Activated T-helper 1 cell treated with anti-CD3 and anti-CD28 coated beads, Interleukin-2, amount 50 U/mL, for 16 hours (primary cell): ENCODE data around the gene GLYATL3.

ENCODE experiments used
- DNase-seq, 2 donors: peaks; one replicate each; pipeline ENCODE4 v3.0.0-alpha.2; 2020; ENCODE audit warnings: low read depth in 1 of 2, low spot score in 1 of 2

The GLYATL3 gene

GRCh38 chr6:49543087-49543858 is 43.5 kb downstream of the GLYATL3 start:
- DNase-seq: no peak

GRCh38 chr6:49546331-49546730 is 46.6 kb downstream of the GLYATL3 start:
- no peak for DNase-seq

- no peak for DNase-seq
Measured at GRCh38 chr6:49548613-49549304, 49.0 kb downstream of the GLYATL3 start.

- no peak for DNase-seq
Measured at GRCh38 chr6:49549691-49550491, 50.2 kb downstream of the GLYATL3 start.

GRCh38 chr6:49550492-49551077 is 50.9 kb downstream of the GLYATL3 start, which contains the start of gene C6orf141:
Gene C6orf141 (plus strand): TSS chr6:49550668. CDS start chr6:49550793, 125 bp downstream.
- DNase-seq: no peak

GRCh38 chr6:49551078-49551865 is 51.5 kb downstream of the GLYATL3 start:
- no peak for DNase-seq

- no peak for DNase-seq
Measured at GRCh38 chr6:49551866-49552129, 52.1 kb downstream of the GLYATL3 start.

- DNase-seq: no peak
Measured at GRCh38 chr6:49552596-49552995, 52.9 kb downstream of the GLYATL3 start.

GRCh38 chr6:49553384-49553783 is 53.7 kb downstream of the GLYATL3 start:
- no peak for DNase-seq

- no peak for DNase-seq
Measured at GRCh38 chr6:49555951-49556350, 56.2 kb downstream of the GLYATL3 start.

- no peak for DNase-seq
Measured at GRCh38 chr6:49556429-49556837, 56.7 kb downstream of the GLYATL3 start.

GRCh38 chr6:49557177-49557576 is 57.5 kb downstream of the GLYATL3 start:
- DNase-seq: no peak

GRCh38 chr6:49558238-49558637 is 58.5 kb downstream of the GLYATL3 start:
- DNase-seq: no peak

GRCh38 chr6:49563006-49563886 is 63.5 kb downstream of the GLYATL3 start:
- no peak for DNase-seq

- no peak for DNase-seq
Measured at GRCh38 chr6:49564552-49564951, 64.8 kb downstream of the GLYATL3 start.

- DNase-seq: no peak
Measured at GRCh38 chr6:49565261-49565660, 65.5 kb downstream of the GLYATL3 start.

GRCh38 chr6:49565855-49566254 is 66.1 kb downstream of the GLYATL3 start:
- DNase-seq: no peak

- DNase-seq: no peak
Measured at GRCh38 chr6:49570474-49571079, 70.9 kb downstream of the GLYATL3 start.

- DNase-seq: no peak
Measured at GRCh38 chr6:49576618-49577017, 76.9 kb downstream of the GLYATL3 start.
